Epithelial cell of esophagus (primary cell): ENCODE data around the gene PELI1.

Experiments used
- DNase-seq: peaks from one replicate; pipeline ENCODE4 v3.0.0; 2010; ENCODE audit warnings: low read depth
- H3K4me3 ChIP-seq: 2 replicates; pipeline ENCODE4 v1.5.1; 2011; ENCODE audit warnings: mild to moderate bottlenecking, low read length, control low read depth
- TF ChIP-seq, protein P1 (sequence below): IDR thresholded peaks from 2 replicates; pipeline ENCODE4 v1.5.1; 2011; ENCODE audit warnings: low read depth, mild to moderate bottlenecking, low read length, control low read depth, inconsistent platforms; ENCODE audit not compliant: insufficient read depth; ENCODE audit errors: missing control alignments

Gene PELI1

DNA sequence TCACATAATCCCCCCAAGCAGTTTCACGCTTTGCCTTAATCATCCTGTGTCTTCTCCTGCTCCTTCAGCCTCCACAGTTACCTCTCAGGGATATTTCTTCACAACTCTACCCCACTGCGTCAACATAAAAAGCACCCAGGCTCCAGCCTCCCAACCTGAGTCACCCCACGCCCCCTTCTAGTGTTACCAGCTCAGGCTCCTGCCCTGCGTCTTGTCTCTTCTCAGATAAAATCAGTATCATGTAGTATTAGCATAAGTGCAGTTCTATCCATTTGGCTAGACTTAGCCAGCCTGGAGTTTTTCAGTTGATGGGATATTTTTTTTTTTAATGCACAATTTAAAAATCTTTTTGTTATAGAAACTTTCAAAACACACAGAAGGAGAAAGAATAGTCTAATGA, 9.6 kb upstream of the PELI1 start:
- DNase-seq = no peak
- no peak overlapping the region for H3K4me3 ChIP-seq
- TF ChIP-seq, protein P1, sequence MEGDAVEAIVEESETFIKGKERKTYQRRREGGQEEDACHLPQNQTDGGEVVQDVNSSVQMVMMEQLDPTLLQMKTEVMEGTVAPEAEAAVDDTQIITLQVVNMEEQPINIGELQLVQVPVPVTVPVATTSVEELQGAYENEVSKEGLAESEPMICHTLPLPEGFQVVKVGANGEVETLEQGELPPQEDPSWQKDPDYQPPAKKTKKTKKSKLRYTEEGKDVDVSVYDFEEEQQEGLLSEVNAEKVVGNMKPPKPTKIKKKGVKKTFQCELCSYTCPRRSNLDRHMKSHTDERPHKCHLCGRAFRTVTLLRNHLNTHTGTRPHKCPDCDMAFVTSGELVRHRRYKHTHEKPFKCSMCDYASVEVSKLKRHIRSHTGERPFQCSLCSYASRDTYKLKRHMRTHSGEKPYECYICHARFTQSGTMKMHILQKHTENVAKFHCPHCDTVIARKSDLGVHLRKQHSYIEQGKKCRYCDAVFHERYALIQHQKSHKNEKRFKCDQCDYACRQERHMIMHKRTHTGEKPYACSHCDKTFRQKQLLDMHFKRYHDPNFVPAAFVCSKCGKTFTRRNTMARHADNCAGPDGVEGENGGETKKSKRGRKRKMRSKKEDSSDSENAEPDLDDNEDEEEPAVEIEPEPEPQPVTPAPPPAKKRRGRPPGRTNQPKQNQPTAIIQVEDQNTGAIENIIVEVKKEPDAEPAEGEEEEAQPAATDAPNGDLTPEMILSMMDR = no peak

DNA sequence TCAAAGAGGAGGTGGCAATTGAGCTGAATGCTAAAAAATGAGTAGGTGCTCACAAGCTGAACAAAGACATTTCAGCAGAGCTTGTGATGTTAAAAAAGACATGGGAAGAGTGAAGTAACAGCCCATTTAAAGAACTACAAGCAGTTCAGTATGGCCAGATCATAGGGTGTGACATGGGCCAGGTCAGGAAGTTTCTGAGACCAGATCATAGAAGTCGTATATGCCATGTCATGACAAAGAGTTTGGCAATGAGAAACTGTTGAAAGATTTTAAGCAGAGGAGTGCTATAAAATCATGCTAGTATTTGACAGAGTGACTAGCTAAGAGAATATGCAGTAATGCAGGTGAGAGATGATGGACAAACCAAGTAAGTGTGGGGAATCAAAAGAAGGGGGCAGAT, 7.3 kb upstream of the PELI1 start:
- TF ChIP-seq, protein P1 = no peak
- no peak overlapping the region for H3K4me3 ChIP-seq
- DNase-seq = peak; percentile 68

DNA sequence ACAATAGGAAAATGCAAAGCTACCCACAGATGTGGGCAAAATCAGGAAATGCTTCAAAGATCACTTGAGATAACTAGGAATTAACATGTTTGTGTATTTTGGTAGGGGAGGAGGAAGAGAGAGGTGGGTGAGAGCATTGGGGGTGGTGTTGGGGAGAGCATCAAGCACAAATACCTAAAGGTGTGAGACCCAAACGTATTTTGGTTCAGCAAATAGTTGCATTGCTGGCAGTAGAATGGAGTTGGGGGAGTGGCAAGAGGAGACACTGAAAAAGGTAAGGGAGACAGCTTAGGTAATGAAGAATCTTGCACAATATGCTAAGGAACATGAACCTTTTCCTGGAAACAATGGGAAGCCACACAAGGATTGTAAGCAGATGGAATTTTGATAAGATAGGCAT, 1.5 kb upstream of the PELI1 start:
- no peak overlapping the region for H3K4me3 ChIP-seq
- TF ChIP-seq, protein P1 = no peak
- peak; percentile 48 for DNase-seq

DNA sequence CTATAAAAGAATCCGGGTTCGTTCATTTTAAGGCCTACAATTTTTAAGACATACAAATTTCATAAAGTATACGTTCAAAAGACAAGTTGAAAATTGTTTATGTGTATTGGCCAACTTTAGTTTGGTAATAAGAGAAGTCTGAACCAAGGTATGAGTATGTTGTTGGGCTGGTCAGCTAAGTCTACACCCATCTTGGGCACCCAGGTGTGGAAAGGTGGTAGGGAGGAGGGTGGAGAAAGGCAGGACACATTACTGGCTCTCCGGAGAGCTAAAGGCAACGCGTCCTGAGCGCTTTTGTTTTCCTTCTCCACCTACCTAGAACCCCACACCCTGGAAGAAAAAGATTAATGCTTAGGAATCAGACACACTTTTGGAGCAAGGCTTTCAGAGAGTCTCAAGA, 899 bp upstream of the PELI1 start:
- peak; percentile 69 for DNase-seq
- TF ChIP-seq, protein P1 = no peak
- no peak overlapping the region for H3K4me3 ChIP-seq

DNA sequence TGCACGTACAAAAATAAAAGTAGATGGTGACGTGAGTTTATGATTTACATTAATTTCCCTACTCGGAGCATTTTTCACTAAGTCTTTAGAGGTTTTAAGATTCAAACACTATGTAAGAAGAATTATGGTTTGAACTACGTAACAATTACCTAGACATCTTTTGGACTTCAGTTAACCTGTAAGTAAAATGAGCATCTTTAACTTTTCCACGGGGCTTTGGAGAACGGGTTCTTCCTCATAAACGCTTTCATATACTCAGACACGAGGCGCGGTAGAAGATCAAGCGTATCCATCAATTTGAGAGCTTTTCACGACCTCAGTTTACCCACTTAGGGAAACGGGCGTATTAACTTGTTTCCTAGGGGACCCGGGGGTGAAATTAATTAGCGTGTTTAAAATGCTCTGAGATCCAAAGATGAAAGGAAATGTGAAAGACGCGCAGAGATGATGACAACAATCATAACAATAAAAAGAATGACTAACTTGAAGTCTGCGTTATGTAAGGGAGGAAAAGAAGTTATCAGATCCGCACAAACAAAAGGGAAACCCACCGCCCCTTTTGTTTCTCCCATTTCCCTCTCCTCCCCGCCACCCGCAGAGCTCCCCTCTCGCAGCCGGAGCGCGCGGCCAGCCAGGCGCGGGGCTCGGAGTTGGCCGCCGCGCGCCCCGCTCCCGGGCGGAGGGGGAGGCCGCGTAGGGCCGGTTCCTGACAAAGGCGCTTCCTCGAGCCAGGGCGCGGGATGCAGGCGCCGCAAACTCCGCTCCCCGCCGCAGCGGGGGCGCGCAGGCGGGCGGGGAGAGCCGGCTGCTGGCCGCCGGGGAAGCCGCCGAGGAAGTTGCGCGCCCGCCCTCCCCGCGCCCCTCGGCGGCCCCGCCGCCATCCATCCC, 807 bp downstream of the PELI1 start:
- peak overlapping the region; percentile 91 for H3K4me3 ChIP-seq
- TF ChIP-seq, protein P1 = no peak
- peak; percentile 45 for DNase-seq

DNA sequence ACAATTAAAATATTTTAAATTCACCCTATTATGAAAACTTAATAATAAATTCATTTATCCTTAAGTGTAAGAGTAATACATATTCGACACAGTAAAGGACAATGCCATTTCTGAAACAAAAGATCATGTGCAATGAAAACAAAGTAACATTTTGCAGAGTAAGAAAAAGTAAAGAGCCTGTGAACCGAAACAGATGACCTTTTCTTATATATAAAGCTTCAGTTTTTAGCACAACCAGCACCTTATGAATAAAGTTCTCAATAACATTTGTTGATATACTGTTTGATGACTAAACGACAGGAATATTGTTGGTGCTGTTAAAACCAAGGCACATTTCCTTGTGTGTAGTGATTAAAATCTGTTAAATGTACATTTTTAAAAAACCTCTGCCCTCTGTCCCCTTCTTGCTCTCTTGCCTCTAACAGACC, 1.5 kb downstream of the PELI1 start:
- TF ChIP-seq, protein P1 = no peak
- peak overlapping the region; percentile 91 for H3K4me3 ChIP-seq
- DNase-seq = no peak

DNA sequence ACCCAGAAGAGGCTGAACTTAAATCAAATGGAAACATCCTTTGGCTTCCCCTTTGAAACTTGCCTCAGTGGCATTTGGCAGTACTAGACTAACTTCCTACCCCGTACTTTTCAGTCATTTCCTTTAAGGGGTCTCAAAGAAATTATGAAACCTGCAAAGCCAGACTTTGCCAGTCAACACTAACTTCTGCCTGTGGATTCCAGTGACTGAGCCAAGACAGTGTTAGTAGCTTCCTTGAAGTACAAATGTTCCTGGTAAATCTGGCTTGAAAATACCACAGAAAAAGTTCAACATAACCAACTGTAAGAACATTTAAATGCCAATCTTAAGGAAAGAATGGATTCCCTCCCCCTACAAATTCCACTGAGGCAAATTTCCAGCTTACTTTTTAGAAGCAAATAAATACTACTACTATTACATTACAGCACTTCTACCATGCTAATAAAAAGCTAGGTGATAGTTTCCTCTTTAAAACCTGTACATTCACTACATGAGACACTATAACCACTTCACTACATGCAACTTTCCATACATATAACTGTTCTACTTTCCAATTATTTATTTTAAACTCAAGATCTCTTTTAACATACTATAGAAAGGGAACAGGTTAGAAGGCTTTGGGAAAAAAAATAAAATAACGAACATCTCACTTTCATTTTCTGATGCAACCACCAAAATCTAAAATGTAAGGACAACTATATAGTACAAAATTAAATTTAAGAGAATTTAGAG, 2.4 kb downstream of the PELI1 start:
- peak overlapping the region; percentile 91 for H3K4me3 ChIP-seq
- no peak for DNase-seq
- TF ChIP-seq, protein P1 = no peak
